NB4 (cell line): Measurements from ENCODE around the gene PRICKLE3.

Source experiments
- CTCF ChIP-seq: IDR thresholded peaks from one replicate; pipeline ENCODE4 v1.5.1; 2012; ENCODE audit warnings: low read depth, low read length
- MAX ChIP-seq: IDR thresholded peaks from 2 replicates; pipeline ENCODE4 v1.6.1; 2011; ENCODE audit warnings: low read depth, low read length
- MYC ChIP-seq: IDR thresholded peaks from 2 replicates; pipeline ENCODE4 v1.6.1; 2011; ENCODE audit warnings: low read depth, low read length
- POLR2A ChIP-seq: IDR thresholded peaks from 2 replicates; pipeline ENCODE4 v1.6.1; 2011; ENCODE audit warnings: mild to moderate bottlenecking; ENCODE audit not compliant: insufficient read length; ENCODE audit errors: extremely low read depth

- TF ChIP-seq CTCF (no peak), POLR2A (no peak), MAX (no peak), MYC (no peak)
These were observed 44.5 kb upstream of the PRICKLE3 start for GRCh38 chrX:49230500-49231232.
